HG02870 (cell line): ENCODE measurements around the gene CFAP97D2.
A peak's percentile ranks its signal among the peaks of the same experiment; 100 is the strongest.
"Not testable (repeated sequence)": the region's sequence is repeated elsewhere in the genome, so short reads cannot be mapped to it uniquely, and the experiment has no call there.

Experiments
- ATAC-seq: cut with Tn5 transposase; IDR thresholded peaks from one replicate; pipeline ENCODE4 v1.9.1; 2021; ENCODE audit warnings: mild to moderate bottlenecking, moderate library complexity; ENCODE audit not compliant: unreplicated experiment

Gene CFAP97D2

GRCh38 chr13:114198556-114198955, 19.5 kb downstream of the CFAP97D2 start:
- no peak for ATAC-seq

GRCh38 chr13:114199526-114199925, 20.5 kb downstream of the CFAP97D2 start:
- ATAC-seq = not testable (repeated sequence)

- no peak for ATAC-seq
These were observed 20.9 kb downstream of the CFAP97D2 start for GRCh38 chr13:114199954-114200353.

GRCh38 chr13:114200399-114200911, 21.4 kb downstream of the CFAP97D2 start:
- ATAC-seq = no peak

- no peak for ATAC-seq
These were observed 23.5 kb downstream of the CFAP97D2 start for GRCh38 chr13:114202581-114202980.

GRCh38 chr13:114203536-114203935, 24.5 kb downstream of the CFAP97D2 start:
- no peak for ATAC-seq

GRCh38 chr13:114204894-114205293, 25.8 kb downstream of the CFAP97D2 start:
- ATAC-seq = no peak

GRCh38 chr13:114208134-114208533, 29.1 kb downstream of the CFAP97D2 start:
- ATAC-seq = no peak

- ATAC-seq = no peak
These were observed 32.5 kb downstream of the CFAP97D2 start for GRCh38 chr13:114211446-114212157.

GRCh38 chr13:114212158-114212495, 33.1 kb downstream of the CFAP97D2 start:
- no peak for ATAC-seq

- ATAC-seq = no peak
These were observed 34.9 kb downstream of the CFAP97D2 start for GRCh38 chr13:114213980-114214379.

GRCh38 chr13:114219392-114219791, 40.3 kb downstream of the CFAP97D2 start:
- no peak for ATAC-seq

- ATAC-seq = no peak
These were observed 43.5 kb downstream of the CFAP97D2 start for GRCh38 chr13:114222461-114222968.

GRCh38 chr13:114224201-114224600, 45.1 kb downstream of the CFAP97D2 start:
- no peak for ATAC-seq

- ATAC-seq = no peak
These were observed 46.6 kb downstream of the CFAP97D2 start for GRCh38 chr13:114225610-114226009.

- ATAC-seq = peak; percentile 38
These were observed 47.0 kb downstream of the CFAP97D2 start for GRCh38 chr13:114226088-114226487.

GRCh38 chr13:114226699-114227323, 47.8 kb downstream of the CFAP97D2 start:
- peak; percentile 65 for ATAC-seq

- ATAC-seq = no peak
These were observed 48.5 kb downstream of the CFAP97D2 start for GRCh38 chr13:114227528-114227927.

- ATAC-seq = no peak
These were observed 49.1 kb downstream of the CFAP97D2 start for GRCh38 chr13:114228176-114228575.

GRCh38 chr13:114229506-114229905, 50.4 kb downstream of the CFAP97D2 start:
- ATAC-seq = no peak

GRCh38 chr13:114230117-114230516, 51.1 kb downstream of the CFAP97D2 start:
- no peak for ATAC-seq

GRCh38 chr13:114230575-114230974, 51.5 kb downstream of the CFAP97D2 start:
- no peak for ATAC-seq
